HT1080 (cell line): ENCODE measurements around the gene DNAJA2. TPM values are rescaled to one million over a fixed set of nuclear protein-coding genes. Genes with fewer than 3 reads are reported as not detected.

Source experiments
- total RNA-seq: library from RNA; depleted of rRNA; stranded (reverse); fragments of >200 nt; shearing (Covaris generic); gene quantifications from 2 replicates; pipeline ENCODE4 v1.2.3, GENCODE V29; 2014; rRNA removed

The DNAJA2 gene
- total RNA-seq, 1 experiment from 2014 or later, result 71.1 TPM

Other genes with a start within 250 kb of the DNAJA2 start
- 0.17 and 0.19 TPM in 2 replicates for gene MYLK3, start 225.3 kb downstream of the DNAJA2 start, total RNA-seq
- 3.5 and 5.6 TPM in 2 replicates for gene C16orf87, start 142.5 kb downstream of the DNAJA2 start, total RNA-seq
- 19.6 and 20.7 TPM in 2 replicates for gene GPT2, start 89.3 kb downstream of the DNAJA2 start, total RNA-seq
- gene NETO2, start 170.3 kb upstream of the DNAJA2 start, total RNA-seq, result 88.8 and 101 TPM in 2 replicates